GM11168 (cell line): ENCODE measurements around the gene CCNI2.
"Not testable (repeated sequence)": the region's sequence is repeated elsewhere in the genome, so short reads cannot be mapped to it uniquely, and the experiment has no call there.

Experiments used
- in situ Hi-C: fragments of 300-500 bp; cut with MboI; formaldehyde crosslinking; loops from one replicate; pipeline ENCODE4 v1.12.0; 2022; ENCODE audit warnings: low sequenced_read_pairs; ENCODE audit not compliant: unreplicated experiment

CCNI2 gene

GRCh38 chr5:132778129-132778528, 30.9 kb downstream of the CCNI2 start:
- in situ Hi-C loops: no loop called here

GRCh38 chr5:132778856-132779255, 31.6 kb downstream of the CCNI2 start:
- in situ Hi-C loops: no loop called here

GRCh38 chr5:132779961-132780360, 32.7 kb downstream of the CCNI2 start:
- in situ Hi-C loops: no loop called here

GRCh38 chr5:132780577-132780976, 33.4 kb downstream of the CCNI2 start:
- in situ Hi-C loops: no loop called here

- in situ Hi-C loops: no loop called here
These were observed 33.8 kb downstream of the CCNI2 start for GRCh38 chr5:132781029-132781428.

- in situ Hi-C loops: no loop called here
These were observed 34.9 kb downstream of the CCNI2 start for GRCh38 chr5:132782101-132782500.

- in situ Hi-C loops: no loop called here
These were observed 38.1 kb downstream of the CCNI2 start for GRCh38 chr5:132785365-132785764.

- in situ Hi-C loops: no loop called here
These were observed 38.6 kb downstream of the CCNI2 start for GRCh38 chr5:132785864-132786263.

GRCh38 chr5:132787076-132787475, 39.9 kb downstream of the CCNI2 start:
- in situ Hi-C loops: no loop called here

GRCh38 chr5:132788508-132788907, 41.3 kb downstream of the CCNI2 start:
- in situ Hi-C loops: no loop called here

- in situ Hi-C loops: no loop called here
These were observed 42.0 kb downstream of the CCNI2 start for GRCh38 chr5:132788990-132789886.

GRCh38 chr5:132790201-132790865, 43.1 kb downstream of the CCNI2 start:
- in situ Hi-C loops: no loop called here

- in situ Hi-C loops: no loop called here
These were observed 43.8 kb downstream of the CCNI2 start for GRCh38 chr5:132791026-132791425.

- in situ Hi-C loops: no loop called here
These were observed 50.4 kb downstream of the CCNI2 start for GRCh38 chr5:132797651-132798050.

GRCh38 chr5:132799392-132799791, 52.2 kb downstream of the CCNI2 start:
- in situ Hi-C loops: no loop called here

GRCh38 chr5:132800545-132800944, 53.3 kb downstream of the CCNI2 start:
- in situ Hi-C loops: no loop called here

- in situ Hi-C loops: no loop called here
These were observed 54.9 kb downstream of the CCNI2 start for GRCh38 chr5:132802044-132802684.

- in situ Hi-C loops: not testable (repeated sequence)
These were observed 55.5 kb downstream of the CCNI2 start for GRCh38 chr5:132802685-132803066.
